ENCODE measurements around the gene KIAA1755.
A peak's percentile ranks its signal among the peaks of the same experiment; 100 is the strongest.

KIAA1755 gene

GRCh38 chr20:38222231-38222922 lies 38.2 kb downstream of the KIAA1755 start:
- DNase-seq (ENCODE audit: low read depth in 2 of 2, low spot score in 1 of 2): peak in 1 of 2 donors; percentile 25

- peak in 1 of 2 donors; percentile 7 for DNase-seq (ENCODE audit: low read depth in 2 of 2, low spot score in 1 of 2)
These were observed 39.4 kb downstream of the KIAA1755 start for GRCh38 chr20:38221119-38221589.

DNA sequence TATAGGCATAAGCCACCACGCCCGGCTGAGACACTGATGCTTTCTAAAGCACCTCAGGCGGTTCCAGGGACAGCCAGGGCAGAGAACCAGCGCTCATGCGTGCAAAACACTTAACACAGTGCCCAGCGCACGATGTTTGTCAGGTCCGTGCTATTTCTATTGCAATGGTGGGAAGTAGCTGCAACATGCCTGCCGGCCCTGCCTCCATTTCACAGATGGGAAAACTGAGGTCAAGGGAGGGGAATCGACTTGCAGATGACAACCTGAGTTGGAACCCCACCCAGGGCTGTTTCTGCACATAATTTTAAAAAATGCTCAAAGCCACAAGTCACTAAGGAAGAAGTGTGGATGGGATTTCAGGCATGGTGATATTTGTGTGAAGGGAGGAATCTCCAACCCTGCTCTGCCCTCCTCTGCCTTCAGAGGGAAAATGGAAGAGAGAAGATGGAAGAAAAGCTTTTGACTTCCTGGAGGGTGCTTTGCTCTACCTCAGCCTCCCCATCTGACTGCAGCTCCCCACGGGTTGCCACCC lies 39.9 kb downstream of the KIAA1755 start:
- no peak for DNase-seq (ENCODE audit: low read depth in 2 of 2, low spot score in 1 of 2)

DNA sequence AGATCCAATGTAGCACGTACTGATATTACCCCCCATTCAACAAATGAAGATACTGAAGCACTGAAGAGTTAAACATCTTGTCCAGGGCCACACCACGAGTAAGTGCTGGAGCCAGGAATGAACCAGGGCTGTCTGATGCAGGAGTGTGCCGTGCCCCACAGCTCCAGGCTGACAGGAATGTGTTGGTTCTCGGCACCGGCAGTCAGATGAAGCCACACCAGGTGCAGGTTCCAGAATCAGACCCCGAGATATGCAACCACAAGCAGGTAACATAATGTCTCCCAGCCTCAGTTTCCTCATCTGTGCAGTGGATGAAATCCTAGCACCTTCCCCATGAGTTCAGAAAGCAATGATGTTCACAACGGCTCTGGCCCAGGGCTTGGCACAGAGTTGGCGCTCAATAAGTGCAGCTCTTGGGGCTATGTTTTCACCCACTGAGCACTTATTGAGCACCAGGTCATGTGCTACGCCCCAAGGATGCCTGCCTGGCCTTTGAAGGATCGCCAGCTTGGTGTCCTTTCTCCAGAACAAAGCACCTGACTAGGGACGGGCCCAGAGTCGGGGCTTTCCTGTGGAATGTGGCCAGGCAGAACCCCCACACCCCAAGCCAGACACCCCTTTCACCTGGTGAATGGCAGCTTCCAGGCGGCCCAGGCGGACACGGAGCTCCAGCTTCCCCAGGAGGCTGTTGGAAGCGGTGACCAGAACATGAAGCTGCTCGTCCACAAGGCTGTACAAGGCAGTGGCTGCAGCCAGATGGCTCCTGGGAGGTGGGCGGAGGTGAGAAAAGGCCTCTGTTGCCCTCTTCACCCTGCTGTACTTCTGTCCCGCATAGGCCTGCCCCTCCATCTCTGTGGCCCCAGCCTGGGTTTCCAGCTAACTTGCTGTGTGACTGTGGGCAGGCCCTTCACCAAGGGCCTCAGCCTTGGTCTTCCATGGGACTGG lies 41.3 kb downstream of the KIAA1755 start:
- no peak for DNase-seq (ENCODE audit: low read depth in 2 of 2, low spot score in 1 of 2)

DNA sequence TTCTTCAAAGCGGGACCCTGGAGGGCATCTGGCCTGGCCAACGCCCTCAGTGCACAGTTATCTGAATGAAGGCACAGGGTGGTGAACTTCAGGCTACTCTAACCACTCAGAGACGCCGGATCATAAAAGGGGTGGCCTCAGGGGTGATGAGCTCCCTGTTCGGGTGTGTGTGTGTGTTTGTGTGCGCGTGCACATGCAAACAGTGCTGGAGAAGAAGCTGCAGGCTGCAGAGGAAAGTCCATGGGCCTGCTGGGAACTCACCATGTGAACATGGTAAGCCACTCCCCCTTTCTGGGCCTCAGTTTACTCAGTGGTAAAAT lies 42.0 kb downstream of the KIAA1755 start:
- DNase-seq (ENCODE audit: low read depth in 2 of 2, low spot score in 1 of 2): no peak

DNA sequence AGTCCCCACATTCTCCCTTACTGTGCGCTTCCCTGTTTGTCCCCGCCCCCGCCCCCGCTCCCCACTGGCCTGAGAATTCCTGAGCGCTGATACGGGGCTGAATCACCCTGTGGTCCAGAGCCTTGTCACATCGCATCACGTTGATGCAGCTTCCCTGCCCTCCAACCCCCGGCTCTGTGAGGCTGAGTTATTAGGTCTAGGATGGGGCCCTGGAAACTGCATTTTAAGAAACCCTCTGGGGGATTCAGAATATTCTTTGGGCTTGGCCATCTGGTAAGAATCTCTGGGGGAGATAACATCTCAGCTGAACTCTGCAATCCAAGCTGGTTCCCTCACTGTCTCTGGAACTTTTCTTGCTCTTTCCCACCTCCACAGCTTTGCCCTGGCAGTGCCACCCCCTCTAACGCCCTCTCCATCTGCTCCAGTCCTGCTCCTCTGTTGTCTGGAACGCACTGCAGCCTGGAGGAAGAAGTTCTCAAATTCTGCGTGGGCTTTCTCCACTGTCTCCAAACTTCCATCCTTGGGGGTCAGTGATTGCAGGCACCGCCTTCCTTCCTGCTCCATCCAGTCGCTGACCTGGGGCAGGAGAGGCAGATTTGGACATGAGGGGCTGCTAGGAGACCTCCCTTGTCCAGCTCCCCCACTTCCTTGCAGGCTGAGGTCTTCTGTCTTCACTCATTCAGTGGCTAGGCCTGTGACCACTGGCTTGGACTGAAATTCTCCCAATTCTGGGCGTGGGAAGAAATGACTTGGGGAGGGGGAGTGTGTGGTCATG lies 42.6 kb downstream of the KIAA1755 start:
- no peak for DNase-seq (ENCODE audit: low read depth in 2 of 2, low spot score in 1 of 2)

- DNase-seq (ENCODE audit: low read depth in 2 of 2, low spot score in 1 of 2): no peak
These were observed 43.6 kb downstream of the KIAA1755 start for GRCh38 chr20:38216746-38217595.

- no peak for DNase-seq (ENCODE audit: low read depth in 2 of 2, low spot score in 1 of 2)
These were observed 44.3 kb downstream of the KIAA1755 start for GRCh38 chr20:38216201-38216600.

DNA sequence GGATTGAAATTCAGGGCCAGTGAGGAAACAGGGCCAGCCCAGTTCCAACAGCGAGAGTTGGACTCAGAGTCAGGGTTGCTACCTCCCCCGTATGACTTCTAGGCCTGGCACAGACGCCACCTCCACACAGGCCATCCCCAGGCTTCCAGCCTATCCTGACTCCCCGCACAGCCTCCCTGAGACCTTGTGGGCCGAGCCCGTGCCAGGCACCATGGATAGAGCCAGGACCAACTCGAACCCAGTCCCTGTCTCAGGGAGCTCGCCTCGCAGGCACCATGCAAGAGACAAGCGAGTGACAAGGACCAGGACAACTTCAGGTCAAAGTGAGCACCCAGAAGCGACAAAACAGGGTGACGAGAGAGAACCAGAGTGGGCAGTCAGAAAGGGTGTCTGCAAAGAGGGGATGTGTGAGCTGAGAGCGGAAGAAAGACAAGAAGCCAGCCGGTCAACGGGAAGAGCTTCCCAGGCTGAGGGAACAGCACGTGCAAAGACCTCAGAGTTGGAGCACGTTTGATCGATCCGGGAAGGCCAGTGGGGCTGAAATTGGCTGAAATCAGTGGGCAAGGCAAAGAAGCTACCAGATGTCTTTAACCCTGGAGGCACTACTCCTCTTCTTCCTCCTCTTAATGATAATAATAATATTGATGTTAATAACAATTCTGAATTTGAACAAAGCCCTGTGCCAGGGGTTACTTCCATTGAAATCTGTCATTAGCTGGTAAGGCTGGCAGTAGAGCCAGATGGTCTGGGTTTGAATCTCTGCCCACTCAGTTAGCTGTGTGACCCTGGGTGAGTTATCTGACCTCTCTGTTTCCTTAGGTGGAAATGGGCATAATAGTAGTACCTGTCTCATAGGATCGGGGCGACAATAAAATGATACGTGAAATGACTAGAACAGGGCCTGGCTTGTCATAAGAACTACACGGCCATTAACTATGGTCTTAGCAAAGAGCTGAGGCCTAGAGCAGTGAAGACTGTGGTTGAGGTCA lies 45.0 kb downstream of the KIAA1755 start:
- no peak for DNase-seq (ENCODE audit: low read depth in 2 of 2, low spot score in 1 of 2)

- no peak for DNase-seq (ENCODE audit: low read depth in 2 of 2, low spot score in 1 of 2)
These were observed 46.0 kb downstream of the KIAA1755 start for GRCh38 chr20:38214256-38215193.

DNA sequence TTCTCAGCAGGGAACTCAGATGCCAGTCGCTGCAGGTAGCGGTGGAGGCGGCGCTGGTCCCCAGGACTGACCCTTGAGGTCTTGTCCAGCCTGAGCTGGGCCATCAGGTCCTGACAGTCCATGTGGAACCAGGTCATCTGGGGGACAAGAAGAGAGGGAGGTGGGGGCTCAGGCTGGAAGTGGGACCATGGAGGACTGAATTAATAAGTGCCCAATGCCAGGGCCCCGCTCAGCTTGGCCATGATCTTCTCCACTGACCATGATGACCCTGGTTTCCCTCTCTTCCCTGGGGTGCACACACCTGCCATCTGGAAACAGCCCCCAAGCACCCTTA lies 47.0 kb downstream of the KIAA1755 start:
- DNase-seq (ENCODE audit: low read depth in 2 of 2, low spot score in 1 of 2): no peak

DNA sequence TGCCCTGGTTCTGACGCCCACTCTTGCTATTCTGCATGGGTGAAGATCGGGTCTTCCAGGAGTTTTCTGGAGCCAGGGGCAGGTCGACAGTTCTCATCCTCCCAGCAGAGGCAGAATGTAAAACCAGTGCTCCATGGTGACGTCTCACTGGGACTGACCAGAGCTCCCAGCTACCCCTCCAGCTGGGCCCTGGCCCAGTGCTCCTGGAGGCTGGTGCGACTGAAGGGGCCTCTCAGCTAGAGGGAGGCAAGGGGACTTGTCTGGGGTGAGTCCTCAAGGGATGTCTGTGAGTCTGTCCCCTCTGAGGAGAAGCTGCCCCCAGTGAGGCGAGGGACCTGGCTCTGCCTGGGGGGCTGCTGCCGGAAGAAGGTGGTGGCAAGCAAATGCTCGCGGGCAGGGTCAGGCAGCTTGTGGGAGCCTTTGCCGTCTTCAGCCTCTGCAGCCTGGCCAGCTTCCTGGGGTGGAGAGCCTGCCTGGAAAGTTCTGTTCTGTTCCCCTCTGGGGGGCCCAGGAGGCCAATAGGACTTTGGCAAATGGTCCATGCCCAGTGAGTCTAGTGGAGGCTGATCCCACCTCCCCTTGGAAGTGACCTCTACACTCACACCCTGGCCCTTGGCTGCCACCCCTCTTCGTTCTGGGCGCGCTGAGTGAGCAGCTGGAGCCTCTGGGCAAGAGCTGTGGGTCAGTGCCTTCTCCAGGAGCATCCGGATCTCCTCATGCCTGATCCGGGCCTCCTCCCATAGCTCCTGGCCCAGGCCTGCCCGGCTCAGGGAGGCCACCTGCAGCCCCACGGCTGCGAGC lies 47.5 kb downstream of the KIAA1755 start:
- no peak for DNase-seq (ENCODE audit: low read depth in 2 of 2, low spot score in 1 of 2)

GRCh38 chr20:38211200-38212097 lies 49.1 kb downstream of the KIAA1755 start:
- DNase-seq (ENCODE audit: low read depth in 2 of 2, low spot score in 1 of 2): no peak

- no peak for DNase-seq (ENCODE audit: low read depth in 2 of 2, low spot score in 1 of 2)
These were observed 49.8 kb downstream of the KIAA1755 start for GRCh38 chr20:38210741-38211140.

DNA sequence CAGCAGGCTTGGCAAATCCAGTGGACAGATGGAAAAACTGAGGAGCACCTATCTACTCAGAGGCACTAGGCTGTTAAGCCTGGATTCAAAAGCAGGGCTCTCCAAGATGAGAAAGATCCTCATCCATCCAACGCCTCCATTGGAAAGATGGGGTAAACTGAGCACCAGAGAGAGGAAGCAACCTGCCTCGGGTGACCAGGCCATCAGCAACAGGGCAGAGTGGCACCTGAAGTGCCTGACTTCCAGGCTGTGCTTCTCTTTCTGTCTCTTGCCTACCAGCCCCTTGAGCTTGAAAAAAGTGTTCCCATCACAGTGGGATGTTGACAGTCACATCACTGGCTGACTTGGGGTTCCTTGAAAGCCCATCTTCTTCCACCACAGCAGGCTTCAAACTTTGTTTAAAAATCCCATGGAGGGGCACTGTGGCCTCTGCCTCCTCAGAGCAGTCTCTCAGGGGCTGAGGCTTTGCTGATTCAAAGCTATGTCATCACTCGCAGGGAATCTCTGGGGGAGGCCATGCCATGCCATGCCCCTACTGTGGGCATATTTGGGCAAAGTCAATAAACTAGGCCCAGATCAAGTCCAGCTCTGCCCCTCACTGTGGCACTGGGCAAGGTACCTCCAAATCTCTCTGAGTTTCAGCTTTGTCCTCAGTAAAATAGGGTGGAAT lies 50.7 kb downstream of the KIAA1755 start:
- no peak for DNase-seq (ENCODE audit: low read depth in 2 of 2, low spot score in 1 of 2)

Measured in stimulated activated CD8-positive, alpha-beta memory T cell treated with anti-CD3 and anti-CD28 coated beads, Interleukin-4, amount 100 ng/mL, for 4 hours (primary cell).